GM18517 (cell line): ENCODE data around the gene CDH23.

ENCODE experiments used
- ATAC-seq: cut with Tn5 transposase; IDR thresholded peaks from one replicate; pipeline ENCODE4 v1.9.1; 2021; ENCODE audit warnings: mild to moderate bottlenecking, moderate library complexity; ENCODE audit not compliant: unreplicated experiment

CDH23 gene

DNA sequence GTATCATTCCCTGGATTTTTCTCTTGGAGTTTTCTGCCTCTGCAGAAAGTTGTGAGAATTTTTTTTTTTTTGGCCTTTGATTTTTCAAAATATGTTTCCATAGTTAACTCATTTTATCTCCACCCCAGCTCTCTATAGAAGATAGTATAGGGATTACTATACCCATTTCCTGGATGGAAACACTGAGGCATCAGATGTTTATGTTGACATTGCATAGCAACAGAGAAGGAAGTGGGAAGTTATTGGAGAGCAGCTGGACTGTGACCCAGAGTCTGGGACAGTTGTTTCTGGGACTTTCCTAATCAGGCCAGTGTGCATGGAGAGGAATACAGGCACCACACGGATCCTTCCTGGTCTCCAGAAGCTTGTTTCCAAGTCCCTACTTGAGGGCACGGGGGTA is 158.0 kb downstream of the CDH23 start:
- ATAC-seq = no peak

DNA sequence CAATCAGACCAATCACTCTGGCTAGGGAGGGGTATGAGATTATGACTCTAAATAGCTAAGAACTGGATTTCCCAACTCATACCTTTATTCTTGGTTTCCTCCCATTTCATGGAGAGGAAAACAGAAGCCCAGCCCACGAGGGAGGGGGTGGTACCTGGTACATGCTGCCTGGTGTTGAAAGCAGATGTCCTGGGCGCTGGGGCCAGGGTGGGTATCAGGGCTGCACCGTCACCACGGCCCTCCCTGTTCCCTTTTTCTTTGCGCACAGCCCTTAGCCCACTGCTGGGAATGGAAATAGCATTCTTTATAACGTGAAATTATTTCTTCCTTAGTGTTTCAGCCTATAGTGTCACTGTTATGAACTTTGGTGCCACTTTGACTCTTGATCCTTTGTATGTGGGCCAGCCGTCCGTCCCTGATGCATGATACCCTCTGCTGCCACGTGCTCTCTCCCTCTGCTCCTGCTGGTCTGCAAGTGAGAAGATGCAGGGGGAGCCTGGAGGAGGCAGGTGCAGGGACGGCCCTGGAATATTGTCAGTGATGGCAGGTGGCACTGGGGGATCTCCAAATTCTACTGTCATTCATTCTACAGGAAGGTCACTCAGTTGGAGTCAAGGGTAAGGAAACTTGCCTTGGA is 158.5 kb downstream of the CDH23 start:
- no peak for ATAC-seq

DNA sequence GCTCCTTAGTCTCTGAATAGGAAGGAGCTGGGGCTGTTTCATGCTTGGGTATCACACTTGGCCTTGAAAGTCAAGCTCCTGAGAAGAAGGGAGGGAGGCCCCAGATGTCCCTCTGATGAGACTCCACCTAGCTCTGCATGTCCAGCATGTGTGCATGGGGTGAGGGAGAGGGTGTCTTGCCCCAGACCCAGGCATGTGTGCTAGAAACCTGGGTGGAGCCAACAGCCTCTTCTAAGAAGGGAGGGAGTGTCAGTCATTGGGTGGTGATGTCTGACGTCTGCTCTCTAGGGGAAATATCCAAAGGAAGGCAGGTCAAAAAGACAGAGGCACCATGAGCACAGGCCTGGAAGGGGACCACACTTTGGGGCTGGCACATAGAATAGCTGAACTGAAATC is 159.0 kb downstream of the CDH23 start:
- no peak for ATAC-seq

GRCh38 chr10:71558991-71559390 is 162.3 kb downstream of the CDH23 start:
- ATAC-seq = no peak

GRCh38 chr10:71561003-71561574 is 164.4 kb downstream of the CDH23 start:
- ATAC-seq = no peak

GRCh38 chr10:71562181-71562580 is 165.5 kb downstream of the CDH23 start:
- ATAC-seq = no peak

DNA sequence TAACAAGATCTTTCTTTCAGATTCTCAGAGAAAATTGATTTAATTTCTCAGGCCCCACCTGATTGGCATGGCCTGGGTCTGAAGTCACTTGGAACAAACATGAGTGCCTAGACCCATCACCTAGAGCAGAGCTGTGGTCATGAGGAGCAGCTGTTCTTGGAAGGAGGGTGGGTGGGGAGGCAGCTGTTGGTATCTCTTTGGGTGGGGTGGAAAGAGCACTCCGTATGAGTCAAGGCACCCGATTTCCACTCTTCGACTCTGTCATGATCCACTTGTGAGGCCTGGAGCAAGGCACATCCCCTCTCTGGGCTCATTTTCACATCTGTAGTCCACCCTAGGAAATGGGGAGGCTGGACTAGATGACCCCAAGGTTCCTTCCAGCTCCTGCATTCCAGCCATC is 166.2 kb downstream of the CDH23 start:
- no peak for ATAC-seq

DNA sequence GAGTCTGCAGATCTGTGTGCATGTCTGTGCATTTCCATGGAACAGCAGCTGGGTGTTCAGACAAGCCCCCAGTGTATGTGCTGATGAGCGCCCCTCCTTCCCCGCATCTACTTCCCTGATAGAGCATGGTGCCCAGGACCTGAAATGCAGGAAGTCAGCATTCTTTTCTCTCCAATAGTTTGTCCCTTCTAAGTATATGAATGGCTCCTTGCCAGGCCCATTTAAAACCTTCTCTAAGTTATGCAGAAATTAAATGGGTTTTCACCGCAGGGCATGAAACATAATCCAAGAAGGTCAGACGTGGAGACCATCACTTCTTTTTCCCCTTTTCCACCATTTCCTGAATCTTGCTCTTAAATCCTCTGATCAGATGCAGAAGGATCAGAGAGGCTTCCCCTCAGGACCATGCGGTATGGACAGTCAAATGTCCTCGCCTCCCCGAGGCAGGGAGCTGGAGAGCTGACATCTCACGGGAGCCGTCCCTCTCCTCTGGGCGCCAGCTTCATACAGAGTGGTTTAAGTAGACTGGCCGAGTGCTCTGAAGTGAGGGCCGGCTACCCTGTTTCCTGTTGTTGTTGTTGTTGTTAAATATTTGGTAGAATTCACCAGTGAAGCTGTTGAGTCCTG is 167.6 kb downstream of the CDH23 start:
- no peak for ATAC-seq

GRCh38 chr10:71565284-71566000 is 168.7 kb downstream of the CDH23 start:
- ATAC-seq = no peak

DNA sequence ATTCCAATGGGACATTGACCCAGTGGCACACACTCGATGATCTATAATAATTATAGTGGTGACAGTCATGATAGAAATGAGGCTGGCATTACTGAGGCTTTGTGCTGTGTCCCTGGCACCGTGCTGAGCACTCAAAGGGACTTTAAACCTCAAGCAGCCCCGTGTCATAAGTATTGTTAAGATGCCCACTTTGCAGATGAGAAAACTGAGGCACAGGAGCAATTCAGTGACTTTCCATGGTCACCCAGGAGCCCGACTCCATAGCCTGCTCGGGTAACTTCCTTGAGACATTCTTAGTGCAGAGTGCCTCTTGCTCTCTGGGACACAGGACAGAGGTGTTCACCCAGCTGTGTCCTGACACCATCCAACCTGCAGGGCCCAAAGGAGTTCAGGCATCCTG is 170.3 kb downstream of the CDH23 start:
- no peak for ATAC-seq

DNA sequence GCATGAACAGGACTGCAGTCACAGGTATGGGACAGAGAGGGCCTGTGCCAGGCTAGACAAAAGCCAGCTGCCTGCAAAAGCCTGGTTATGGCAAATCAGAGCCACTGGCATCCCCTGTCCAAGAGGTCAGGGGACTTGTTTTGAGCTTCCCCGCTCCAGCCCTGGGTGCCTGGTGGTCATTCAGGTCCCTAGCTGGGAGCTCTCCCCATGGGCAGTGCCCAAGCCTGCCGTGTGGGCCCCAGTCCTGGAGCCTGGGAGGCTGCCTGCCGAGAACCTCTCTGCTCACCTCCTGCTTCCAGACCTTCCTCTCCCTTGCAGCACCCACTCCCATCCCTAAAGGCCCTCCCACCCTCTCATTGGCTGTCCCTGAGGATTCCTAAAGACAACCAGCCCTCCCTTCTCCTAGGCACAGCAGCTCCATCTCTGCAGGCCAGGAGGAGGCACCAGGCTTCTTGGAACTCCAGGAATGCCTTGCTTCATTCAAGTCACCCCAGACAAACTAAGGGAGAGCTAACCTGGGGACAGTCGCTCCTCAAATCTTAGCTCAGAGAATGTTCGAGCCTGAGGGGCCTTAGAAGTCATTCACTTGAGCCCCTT is 172.3 kb downstream of the CDH23 start:
- no peak for ATAC-seq

DNA sequence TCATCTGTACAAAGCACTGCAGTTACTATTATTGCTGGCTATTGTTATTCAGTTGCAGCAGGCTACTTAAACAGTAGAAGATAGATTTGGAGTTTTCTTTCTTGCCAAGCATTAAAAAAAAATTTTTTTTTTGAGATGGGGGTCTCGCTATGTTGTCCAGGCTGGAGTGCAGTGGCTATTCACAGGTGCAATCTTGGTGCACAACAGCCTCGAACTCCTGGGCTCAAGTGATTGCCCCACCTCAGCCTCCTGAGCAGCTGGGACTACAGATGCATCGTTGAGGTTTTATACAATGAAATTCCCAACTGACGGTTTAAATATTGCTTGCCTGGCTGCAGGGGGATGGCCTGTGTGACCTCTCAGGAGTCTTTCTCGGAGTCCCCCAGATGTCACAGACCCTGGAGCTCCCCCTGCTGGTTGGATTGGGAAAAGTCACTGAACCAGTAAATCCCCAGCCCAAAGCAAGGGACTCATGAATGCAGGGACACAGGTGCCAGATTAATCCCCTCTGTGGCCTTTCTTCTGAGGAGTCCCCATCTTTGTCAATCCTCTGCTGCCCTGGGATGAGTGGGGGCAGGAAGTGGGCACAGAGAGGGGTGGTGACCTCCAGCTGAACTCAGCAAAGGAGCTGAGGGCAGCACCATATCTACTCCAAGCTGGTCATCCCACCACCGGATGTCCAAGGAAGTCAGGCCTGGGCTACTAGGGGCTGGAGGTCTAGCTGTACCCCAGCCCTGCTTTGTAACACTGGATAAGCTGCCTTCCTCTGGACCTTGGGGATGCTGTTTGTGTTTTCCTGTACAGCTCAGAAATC is 173.3 kb downstream of the CDH23 start:
- no peak for ATAC-seq

GRCh38 chr10:71571460-71572175 is 174.9 kb downstream of the CDH23 start:
- no peak for ATAC-seq

- ATAC-seq = no peak
Measured at GRCh38 chr10:71572962-71573361, 176.2 kb downstream of the CDH23 start.

GRCh38 chr10:71573562-71574518 is 177.1 kb downstream of the CDH23 start:
- ATAC-seq = no peak

DNA sequence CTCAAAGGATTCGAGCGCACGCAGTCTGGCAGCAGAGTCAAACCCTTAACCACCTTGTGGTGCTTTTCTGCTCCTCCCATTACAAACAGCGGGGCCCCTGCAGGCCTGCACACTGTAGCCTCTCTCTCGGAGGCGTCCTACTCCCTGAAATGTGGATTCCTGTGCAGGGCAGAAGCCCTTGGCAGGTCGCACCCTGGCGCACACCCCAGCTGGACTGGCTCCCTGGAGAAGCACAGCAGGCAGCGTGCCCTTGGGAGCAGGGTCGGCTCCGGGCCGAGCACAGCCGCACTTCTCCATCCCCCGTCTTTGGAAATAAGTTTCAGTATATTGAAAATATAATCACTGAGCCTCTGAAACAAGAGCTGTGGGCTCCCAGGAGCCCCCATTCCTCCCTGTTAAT is 178.7 kb downstream of the CDH23 start:
- ATAC-seq = no peak

DNA sequence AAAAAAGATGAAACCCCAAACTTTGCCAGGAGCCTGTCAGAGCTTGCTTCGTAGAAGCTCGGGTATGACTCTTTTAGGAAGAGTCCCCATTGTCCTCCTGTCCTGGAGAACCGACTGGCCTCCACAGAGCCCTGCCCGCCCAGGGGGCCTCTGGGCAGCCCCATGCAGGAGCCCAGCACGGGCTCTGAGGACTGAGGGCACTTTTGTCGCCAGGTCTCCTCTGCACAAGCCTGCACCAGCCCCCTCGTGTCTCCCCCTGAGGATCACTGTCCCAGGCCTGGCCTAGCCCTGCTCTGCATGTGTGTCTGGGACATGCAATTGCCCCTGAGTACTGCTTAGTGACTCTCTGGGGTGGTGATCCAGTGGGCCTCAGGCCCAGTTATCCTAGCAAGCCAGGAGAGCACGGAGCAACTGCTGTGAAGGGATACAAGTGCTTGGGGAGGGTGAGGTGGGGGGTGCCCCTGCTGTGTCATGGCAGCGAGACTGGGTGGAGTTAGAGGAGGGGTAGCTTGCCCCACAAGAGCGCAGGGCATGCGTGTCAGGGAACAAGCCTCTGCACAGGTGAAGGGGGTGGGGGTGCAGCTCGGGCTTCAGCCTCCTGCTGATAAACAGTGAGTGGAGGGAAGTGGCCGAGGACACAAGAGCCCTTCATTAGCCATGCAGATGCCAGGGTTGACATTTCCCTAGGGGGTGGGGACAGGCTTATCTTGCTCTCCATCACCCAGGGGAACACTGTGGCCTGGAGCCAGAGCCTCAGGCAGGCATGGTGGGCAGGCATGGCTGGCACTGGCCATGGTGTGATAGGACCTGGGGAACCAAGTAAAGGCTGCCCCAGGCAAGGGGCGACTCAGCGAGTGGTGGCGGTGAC is 179.4 kb downstream of the CDH23 start:
- ATAC-seq = no peak

- no peak for ATAC-seq
Measured at GRCh38 chr10:71576842-71577241, 180.1 kb downstream of the CDH23 start.
